Measurements from ENCODE around the gene SMURF2.

SMURF2 gene

DNA sequence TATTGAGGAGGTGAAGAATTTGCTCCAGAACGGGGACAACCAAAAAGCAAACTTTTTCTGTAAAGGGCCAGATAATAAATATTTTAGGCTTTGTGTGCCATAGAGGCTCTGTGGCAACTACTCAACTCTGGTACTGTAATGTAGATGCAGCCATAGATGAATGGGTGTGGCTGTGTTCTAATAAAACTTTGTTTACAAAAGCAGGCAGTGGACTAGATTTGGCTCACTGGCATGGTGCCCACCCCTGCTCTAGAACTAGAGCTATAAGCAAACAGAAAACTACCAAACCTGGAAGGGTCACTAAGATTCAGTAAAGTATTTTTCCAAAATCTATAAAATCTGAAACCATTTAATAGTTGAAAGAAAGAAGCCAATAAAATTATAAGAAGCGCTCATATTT is 24.6 kb upstream of the SMURF2 start:
- TF ChIP-seq EGR1 (IDR thresholded peaks at IDR 0.05) (no peak), NFIC (IDR thresholded peaks at IDR 0.05) (peak; percentile 24; the same call in 1 of the 2 replicates)

DNA sequence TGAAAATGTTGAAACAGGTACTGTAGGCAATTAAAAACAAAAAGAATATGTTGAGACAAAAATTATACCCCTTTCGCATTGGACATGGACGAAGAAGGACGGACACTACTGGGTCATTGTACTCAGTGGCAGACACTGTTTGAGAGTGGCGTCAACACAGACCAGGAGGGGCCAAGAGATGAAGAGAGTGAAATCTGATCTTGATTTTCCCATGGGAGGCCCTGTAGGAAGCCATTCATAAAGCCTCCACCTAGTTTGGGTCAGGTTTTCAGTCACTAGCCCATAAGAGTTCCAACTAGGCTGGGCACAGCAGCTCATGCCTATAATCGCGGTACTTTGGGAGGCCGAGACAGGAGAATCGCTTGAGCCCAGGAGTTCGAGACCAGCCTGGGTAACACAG is 23.6 kb upstream of the SMURF2 start:
- no peak for TF ChIP-seq TAF1 (IDR thresholded peaks at IDR 0.05; ENCODE audit: low read depth)
- peak; percentile 30; the same call in 1 of the 2 replicates for TF ChIP-seq EP300 (IDR thresholded peaks at IDR 0.05; ENCODE audit: borderline replicate concordance)

DNA sequence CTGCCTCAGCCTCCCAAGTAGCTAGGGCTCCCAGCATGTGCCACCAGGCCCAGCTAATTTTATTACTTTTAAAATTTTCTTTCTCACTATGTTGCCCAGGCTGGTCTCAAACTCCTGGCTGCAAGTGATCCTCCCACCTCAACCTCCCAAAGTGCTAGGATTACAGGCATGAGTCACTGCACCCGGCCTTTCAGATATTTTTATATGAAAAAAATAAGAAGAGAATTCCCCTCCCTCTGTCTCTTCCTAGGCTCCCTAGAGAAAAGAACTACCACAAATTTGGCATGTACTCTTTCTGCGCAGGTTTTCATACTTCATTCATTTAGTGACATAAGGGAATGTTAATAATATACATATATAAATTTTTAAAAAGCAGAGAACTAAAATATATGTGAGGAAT is 21.7 kb upstream of the SMURF2 start:
- TF ChIP-seq NFIC (IDR thresholded peaks at IDR 0.05) (no peak), RAD21 (IDR thresholded peaks at IDR 0.05; ENCODE audit: low read depth) (no peak), ZBTB7A (IDR thresholded peaks at IDR 0.05; ENCODE audit: low read depth) (no peak), CEBPB (IDR thresholded peaks at IDR 0.05) (no peak), EGR1 (IDR thresholded peaks at IDR 0.05) (no peak), CREB1 (IDR thresholded peaks at IDR 0.05; ENCODE audit: low read depth) (no peak), TEAD4 (IDR thresholded peaks at IDR 0.05) (no peak), TCF12 (IDR thresholded peaks at IDR 0.05; ENCODE audit: low read depth) (no peak), MAX (IDR thresholded peaks at IDR 0.05) (no peak), TAF1 (IDR thresholded peaks at IDR 0.05; ENCODE audit: low read depth) (no peak), FOXM1 (IDR thresholded peaks at IDR 0.05; ENCODE audit: borderline replicate concordance, low read depth) (no peak), EP300 (IDR thresholded peaks at IDR 0.05; ENCODE audit: borderline replicate concordance) (no peak), YY1 (IDR thresholded peaks at IDR 0.05; ENCODE audit: low read depth) (no peak)

DNA sequence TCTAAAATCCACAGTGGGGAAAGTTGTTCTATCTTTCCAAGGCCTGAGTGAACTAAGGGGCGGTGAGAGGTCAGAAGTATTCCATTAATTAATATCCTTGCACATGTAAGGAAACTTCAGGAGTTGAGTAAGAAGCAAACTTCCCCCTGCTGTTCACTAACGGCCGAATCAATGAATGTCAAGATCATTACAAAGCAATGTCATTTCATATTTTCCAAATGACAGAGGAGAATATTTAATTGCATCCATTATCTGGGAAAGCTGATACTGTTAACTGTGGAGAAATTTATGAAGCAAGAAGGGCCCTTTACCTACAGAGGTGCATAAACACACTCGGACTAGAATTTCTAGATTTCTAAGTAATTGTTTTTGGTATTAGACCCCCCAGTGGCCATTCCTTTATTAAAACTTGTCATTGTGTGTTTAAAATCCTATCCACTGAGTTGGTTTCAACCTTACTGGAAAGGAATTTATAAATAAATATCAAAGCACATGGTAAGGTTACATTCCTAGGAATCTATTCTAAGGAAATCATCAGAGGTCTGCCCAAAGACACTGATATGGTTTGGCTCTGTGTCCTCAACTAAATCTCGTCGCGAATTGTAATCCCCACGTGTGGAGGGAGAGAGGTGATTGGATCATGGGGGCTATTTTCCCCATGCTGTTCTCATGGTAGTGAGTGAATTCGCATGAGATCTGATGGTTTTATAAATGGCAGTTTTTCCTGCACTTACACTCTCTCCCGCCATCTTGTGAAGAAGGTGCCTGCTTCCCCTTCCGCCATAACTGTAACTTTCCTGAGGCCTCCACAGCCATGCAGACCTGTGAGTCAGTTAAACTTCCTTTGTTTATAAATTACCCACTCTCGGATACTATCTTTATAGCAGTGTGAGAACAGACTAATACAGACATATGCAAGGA is 20.4 kb upstream of the SMURF2 start:
- TF ChIP-seq CREB1 (IDR thresholded peaks at IDR 0.05; ENCODE audit: low read depth) = no peak
- peak; percentile 64; the same call in 1 of the 2 replicates for TF ChIP-seq YY1 (IDR thresholded peaks at IDR 0.05; ENCODE audit: low read depth)
- peak; percentile 71; the same call in 1 of the 2 replicates for TF ChIP-seq MAX (IDR thresholded peaks at IDR 0.05)
- peak; percentile 90 for TF ChIP-seq TCF12 (IDR thresholded peaks at IDR 0.05; ENCODE audit: low read depth)
- peak; percentile 77 for TF ChIP-seq NFIC (IDR thresholded peaks at IDR 0.05)
- TF ChIP-seq, protein P1, sequence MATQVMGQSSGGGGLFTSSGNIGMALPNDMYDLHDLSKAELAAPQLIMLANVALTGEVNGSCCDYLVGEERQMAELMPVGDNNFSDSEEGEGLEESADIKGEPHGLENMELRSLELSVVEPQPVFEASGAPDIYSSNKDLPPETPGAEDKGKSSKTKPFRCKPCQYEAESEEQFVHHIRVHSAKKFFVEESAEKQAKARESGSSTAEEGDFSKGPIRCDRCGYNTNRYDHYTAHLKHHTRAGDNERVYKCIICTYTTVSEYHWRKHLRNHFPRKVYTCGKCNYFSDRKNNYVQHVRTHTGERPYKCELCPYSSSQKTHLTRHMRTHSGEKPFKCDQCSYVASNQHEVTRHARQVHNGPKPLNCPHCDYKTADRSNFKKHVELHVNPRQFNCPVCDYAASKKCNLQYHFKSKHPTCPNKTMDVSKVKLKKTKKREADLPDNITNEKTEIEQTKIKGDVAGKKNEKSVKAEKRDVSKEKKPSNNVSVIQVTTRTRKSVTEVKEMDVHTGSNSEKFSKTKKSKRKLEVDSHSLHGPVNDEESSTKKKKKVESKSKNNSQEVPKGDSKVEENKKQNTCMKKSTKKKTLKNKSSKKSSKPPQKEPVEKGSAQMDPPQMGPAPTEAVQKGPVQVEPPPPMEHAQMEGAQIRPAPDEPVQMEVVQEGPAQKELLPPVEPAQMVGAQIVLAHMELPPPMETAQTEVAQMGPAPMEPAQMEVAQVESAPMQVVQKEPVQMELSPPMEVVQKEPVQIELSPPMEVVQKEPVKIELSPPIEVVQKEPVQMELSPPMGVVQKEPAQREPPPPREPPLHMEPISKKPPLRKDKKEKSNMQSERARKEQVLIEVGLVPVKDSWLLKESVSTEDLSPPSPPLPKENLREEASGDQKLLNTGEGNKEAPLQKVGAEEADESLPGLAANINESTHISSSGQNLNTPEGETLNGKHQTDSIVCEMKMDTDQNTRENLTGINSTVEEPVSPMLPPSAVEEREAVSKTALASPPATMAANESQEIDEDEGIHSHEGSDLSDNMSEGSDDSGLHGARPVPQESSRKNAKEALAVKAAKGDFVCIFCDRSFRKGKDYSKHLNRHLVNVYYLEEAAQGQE (IDR thresholded peaks at IDR 0.05; ENCODE audit: low read depth) = no peak
- no peak for TF ChIP-seq EGR1 (IDR thresholded peaks at IDR 0.05)
- no peak for TF ChIP-seq TAF1 (IDR thresholded peaks at IDR 0.05; ENCODE audit: low read depth)
- TF ChIP-seq FOXM1 (IDR thresholded peaks at IDR 0.05; ENCODE audit: borderline replicate concordance, low read depth) = peak; percentile 93
- no peak for TF ChIP-seq USF1 (IDR thresholded peaks at IDR 0.05)
- TF ChIP-seq TEAD4 (IDR thresholded peaks at IDR 0.05) = peak; percentile 74
- peak; percentile 94 for TF ChIP-seq EP300 (IDR thresholded peaks at IDR 0.05; ENCODE audit: borderline replicate concordance)
- TF ChIP-seq CEBPB (IDR thresholded peaks at IDR 0.05) = peak; percentile 58
- no peak; the same call in 1 of the 2 replicates for TF ChIP-seq RAD21 (IDR thresholded peaks at IDR 0.05; ENCODE audit: low read depth)
- no peak for TF ChIP-seq ZBTB7A (IDR thresholded peaks at IDR 0.05; ENCODE audit: low read depth)

- TF ChIP-seq TEAD4 (IDR thresholded peaks at IDR 0.05) = peak; percentile 79
- TF ChIP-seq TCF12 (IDR thresholded peaks at IDR 0.05; ENCODE audit: low read depth) = peak; percentile 89
- TF ChIP-seq EP300 (IDR thresholded peaks at IDR 0.05; ENCODE audit: borderline replicate concordance) = peak; percentile 93
- no peak for TF ChIP-seq TAF1 (IDR thresholded peaks at IDR 0.05; ENCODE audit: low read depth)
- TF ChIP-seq YY1 (IDR thresholded peaks at IDR 0.05; ENCODE audit: low read depth) = no peak
- TF ChIP-seq FOXM1 (IDR thresholded peaks at IDR 0.05; ENCODE audit: borderline replicate concordance, low read depth) = peak; percentile 91
- no peak for TF ChIP-seq EGR1 (IDR thresholded peaks at IDR 0.05)
- peak; percentile 69 for TF ChIP-seq CEBPB (IDR thresholded peaks at IDR 0.05)
- peak; percentile 71 for TF ChIP-seq NFIC (IDR thresholded peaks at IDR 0.05)
Measured at GRCh38 chr17:64679710-64680216, 17.7 kb upstream of the SMURF2 start.

- TF ChIP-seq RAD21 (IDR thresholded peaks at IDR 0.05; ENCODE audit: low read depth) = no peak
- no peak for TF ChIP-seq EGR1 (IDR thresholded peaks at IDR 0.05)
- no peak for TF ChIP-seq EP300 (IDR thresholded peaks at IDR 0.05; ENCODE audit: borderline replicate concordance)
- TF ChIP-seq CEBPB (IDR thresholded peaks at IDR 0.05) = no peak
- no peak for TF ChIP-seq TAF1 (IDR thresholded peaks at IDR 0.05; ENCODE audit: low read depth)
Measured at GRCh38 chr17:64676763-64677162, 14.7 kb upstream of the SMURF2 start.

- TF ChIP-seq TEAD4 (IDR thresholded peaks at IDR 0.05) (peak; percentile 81), FOXM1 (IDR thresholded peaks at IDR 0.05; ENCODE audit: borderline replicate concordance, low read depth) (peak; percentile 14; the same call in 1 of the 2 replicates)
Measured at GRCh38 chr17:64667807-64668721, 6.0 kb upstream of the SMURF2 start.
